Kidney (tissue), 14 donors: ENCODE results near the gene FBN3. TPM values are rescaled to one million over a fixed set of nuclear protein-coding genes. Genes with fewer than 3 reads are reported as not detected.

Source experiments
- DNase-seq, 5 donors: peaks; one replicate each; pipeline ENCODE4 v3.0.0-alpha.2; 2013 to 2020
- FAIRE-seq: peaks from 2 replicates; lab custom pipeline; 2012; peaks lifted over from hg19 to GRCh38; lab: Jason Lieb, UNC
- H3K27ac ChIP-seq, 2 donors: one replicate each; pipeline ENCODE4 v1.7.0; 2013; ENCODE audit warnings: low read depth in 2 of 2, low read length in 2 of 2, inconsistent platforms in 1 of 2
- H3K27me3 ChIP-seq: one replicate; pipeline ENCODE4 v1.7.1; 2013; ENCODE audit warnings: low read length, inconsistent platforms; ENCODE audit not compliant: control insufficient read depth, insufficient read depth
- H3K36me3 ChIP-seq, 3 donors: one replicate each; pipeline versions ENCODE4 v1.7.0 to v1.7.1; 2013; ENCODE audit warnings: low read length in 3 of 3, control low read depth in 1 of 3, inconsistent platforms in 1 of 3; ENCODE audit not compliant: insufficient read depth in 3 of 3, control insufficient read depth in 2 of 3
- H3K4me1 ChIP-seq, 3 donors: one replicate each; pipeline versions ENCODE4 v1.7.0 to v1.7.1; 2013; ENCODE audit warnings: low read length in 3 of 3, inconsistent platforms in 1 of 3, low read depth in 1 of 3; ENCODE audit not compliant: control insufficient read depth in 2 of 3, insufficient read depth in 2 of 3
- H3K4me3 ChIP-seq, 3 donors: one replicate each; pipeline versions ENCODE4 v1.7.0 to v1.8.1; 2013; ENCODE audit warnings: low read length in 3 of 3, control low read depth in 1 of 3, inconsistent platforms in 1 of 3
- H3K9ac ChIP-seq, 3 donors: one replicate each; pipeline versions ENCODE4 v1.7.0 to v1.7.1; 2013; ENCODE audit warnings: low read length in 3 of 3, control low read depth in 1 of 3, inconsistent platforms in 1 of 3
- H3K9me3 ChIP-seq, 3 donors: one replicate each; pipeline versions ENCODE4 v1.7.0 to v1.7.1; 2013; ENCODE audit warnings: low read length in 3 of 3, control low read depth in 1 of 3, inconsistent platforms in 1 of 3; ENCODE audit not compliant: control insufficient read depth in 2 of 3, insufficient read depth in 1 of 3
- intact Hi-C: fragments of 100-400 bp; cut with DNase I; formaldehyde crosslinking; loops from one replicate; pipeline ENCODE4 v1.11.1; 2022
- polyA plus RNA-seq: library from polyadenylated mRNA; stranded (reverse); fragments of 350-450 nt; fragmentation: Illumina TruSeq; extraction: RNeasy Lipid Tissue Mini Kit (QIAGEN cat#74804); gene quantifications from one replicate; pipeline ENCODE4 v1.2.3, GENCODE V29; 2014; ENCODE audit warnings: low read depth, low replicate concordance; ENCODE audit not compliant: insufficient read depth
- total RNA-seq: library from RNA; stranded (reverse); fragmentation: NEBNext Ultra II Directional; extraction: Animal tissue kit (Norgen Biotek cat#: 25700); gene quantifications from one replicate; pipeline ENCODE4 v1.2.1, GENCODE V29; 2021
- TF ChIP-seq, protein P1 (sequence below): IDR thresholded peaks from 3 replicates; pipeline ENCODE4 v1.5.1; 2012; ENCODE audit warnings: mild to moderate bottlenecking, moderate library complexity, borderline replicate concordance; ENCODE audit not compliant: insufficient read depth; ENCODE audit errors: extremely low read depth
- donor health status: control.
- donor health status: control.
- donor health status: control.
- donor health status: control.
- donor health status: control.
- donor health status: DM: yes; HTN: yes; CAD: no.
- donor health status: Normal renal cell carcinoma (clear cell type).

Gene FBN3
- total and polyA plus RNA-seq, 2 donors from 2014 or later: 0.44 to 0.56 TPM

DNA sequence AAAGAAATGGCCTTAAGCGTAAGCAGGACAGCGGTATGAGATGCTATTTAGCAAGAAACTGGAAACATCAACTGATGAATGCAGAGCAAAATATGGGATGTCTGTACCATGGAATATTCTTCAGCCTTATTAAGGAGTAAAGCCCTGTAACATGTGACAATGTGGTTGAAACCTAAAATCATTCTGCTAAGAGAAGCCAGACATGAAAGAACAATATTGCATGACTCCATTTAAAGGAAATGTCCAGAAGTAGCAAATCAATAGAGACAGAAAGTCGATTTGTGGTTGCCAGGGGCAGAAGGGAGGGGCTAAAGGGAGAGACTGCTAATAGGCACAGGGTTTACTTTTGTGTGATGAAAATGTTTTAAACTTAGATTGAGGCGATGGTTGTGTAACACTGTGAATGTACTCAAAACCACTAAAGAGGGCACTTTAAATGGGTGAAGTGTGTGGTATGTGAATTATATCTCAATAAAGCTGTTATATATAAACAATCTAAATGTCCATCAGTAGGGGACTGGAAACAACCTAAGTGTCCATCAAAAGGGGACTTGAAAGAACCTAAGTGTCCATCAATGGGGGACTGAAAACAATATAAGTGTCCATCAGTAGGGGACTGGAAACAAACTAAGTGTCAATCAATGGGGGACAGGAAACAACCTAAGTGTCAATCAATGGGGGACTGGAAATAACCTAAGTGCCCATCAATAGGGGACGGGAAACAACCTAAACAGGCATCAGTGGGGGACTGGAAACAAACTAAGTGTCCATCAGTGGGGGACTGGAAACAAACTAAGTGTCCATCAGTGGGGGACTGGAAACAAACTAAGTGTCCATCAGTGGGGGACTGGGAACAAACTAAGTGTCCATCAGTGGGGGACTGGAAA lies 51.5 kb downstream of the FBN3 start:
- Histone ChIP-seq H3K36me3 (peaks cover 0 to 8% (median 0%) of the 10 kb centered on the region in 3 donors), H3K4me3 (no peak overlapping the region), H3K4me1 (no peaks in the 10 kb centered on the region), H3K9ac (no peak overlapping the region), H3K9me3 (peaks cover 6 to 28% (median 7%) of the 10 kb centered on the region in 3 donors), H3K27me3 (no peaks in the 10 kb centered on the region), H3K27ac (no peak overlapping the region)
- DNase-seq (no peak), FAIRE-seq (no peak)
- TF ChIP-seq, protein P1, sequence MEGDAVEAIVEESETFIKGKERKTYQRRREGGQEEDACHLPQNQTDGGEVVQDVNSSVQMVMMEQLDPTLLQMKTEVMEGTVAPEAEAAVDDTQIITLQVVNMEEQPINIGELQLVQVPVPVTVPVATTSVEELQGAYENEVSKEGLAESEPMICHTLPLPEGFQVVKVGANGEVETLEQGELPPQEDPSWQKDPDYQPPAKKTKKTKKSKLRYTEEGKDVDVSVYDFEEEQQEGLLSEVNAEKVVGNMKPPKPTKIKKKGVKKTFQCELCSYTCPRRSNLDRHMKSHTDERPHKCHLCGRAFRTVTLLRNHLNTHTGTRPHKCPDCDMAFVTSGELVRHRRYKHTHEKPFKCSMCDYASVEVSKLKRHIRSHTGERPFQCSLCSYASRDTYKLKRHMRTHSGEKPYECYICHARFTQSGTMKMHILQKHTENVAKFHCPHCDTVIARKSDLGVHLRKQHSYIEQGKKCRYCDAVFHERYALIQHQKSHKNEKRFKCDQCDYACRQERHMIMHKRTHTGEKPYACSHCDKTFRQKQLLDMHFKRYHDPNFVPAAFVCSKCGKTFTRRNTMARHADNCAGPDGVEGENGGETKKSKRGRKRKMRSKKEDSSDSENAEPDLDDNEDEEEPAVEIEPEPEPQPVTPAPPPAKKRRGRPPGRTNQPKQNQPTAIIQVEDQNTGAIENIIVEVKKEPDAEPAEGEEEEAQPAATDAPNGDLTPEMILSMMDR: no peak
- intact Hi-C loops: no loop called here

DNA sequence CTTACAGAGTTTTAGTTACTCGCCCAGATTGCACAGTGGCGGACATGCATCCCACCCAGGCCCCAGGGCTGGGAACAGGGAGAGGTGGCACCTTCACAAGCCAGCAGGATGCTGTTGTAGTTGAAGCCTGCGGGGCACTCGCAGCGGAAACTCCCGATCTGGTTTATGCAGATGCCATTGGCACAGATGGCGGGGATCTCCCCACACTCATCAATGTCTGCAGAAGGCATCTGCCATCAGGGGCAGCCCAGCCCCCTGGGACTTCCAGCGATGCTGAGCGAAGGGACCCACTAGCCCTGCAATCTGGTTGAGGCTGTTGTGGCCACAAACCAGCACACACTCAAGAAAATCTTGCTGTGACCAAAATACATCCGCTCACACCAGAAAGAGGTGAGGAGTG lies 52.2 kb downstream of the FBN3 start:
- FAIRE-seq (no peak), DNase-seq (no peak)
- Histone ChIP-seq H3K4me3 (no peak overlapping the region), H3K9ac (no peak overlapping the region), H3K27me3 (no peaks in the 10 kb centered on the region), H3K9me3 (peaks cover 6 to 28% (median 7%) of the 10 kb centered on the region in 3 donors), H3K27ac (no peak overlapping the region), H3K4me1 (no peaks in the 10 kb centered on the region), H3K36me3 (peaks cover 0 to 8% (median 0%) of the 10 kb centered on the region in 3 donors)
- intact Hi-C loops: no loop called here
- TF ChIP-seq, protein P1: no peak

DNA sequence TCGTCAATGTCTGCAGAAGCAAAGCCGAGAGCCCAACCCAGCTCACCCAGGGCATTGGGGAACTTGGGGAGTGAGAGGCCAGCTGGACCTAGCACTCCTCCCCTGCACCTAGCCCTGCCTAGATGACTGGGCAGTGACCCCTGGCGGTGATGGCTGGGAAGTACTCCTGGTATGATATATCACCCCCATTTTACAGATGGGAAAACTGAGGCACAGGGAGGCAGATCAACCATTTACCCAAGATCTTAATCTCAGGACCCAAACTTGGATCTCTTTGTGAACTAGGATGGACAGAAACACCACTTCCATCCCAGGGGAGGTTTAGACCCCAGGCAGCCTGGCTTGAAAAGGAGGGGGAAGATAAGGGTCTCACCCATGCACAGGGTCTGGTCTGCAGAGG lies 53.3 kb downstream of the FBN3 start:
- TF ChIP-seq, protein P1: no peak
- DNase-seq (no peak), FAIRE-seq (no peak)
- Histone ChIP-seq H3K9me3 (peaks cover 6 to 28% (median 7%) of the 10 kb centered on the region in 3 donors), H3K36me3 (peaks cover 0 to 9% (median 0%) of the 10 kb centered on the region in 3 donors), H3K27ac (no peak overlapping the region), H3K4me3 (no peak overlapping the region), H3K9ac (no peak overlapping the region), H3K4me1 (no peaks in the 10 kb centered on the region), H3K27me3 (no peaks in the 10 kb centered on the region)
- intact Hi-C loops: no loop called here
